Measurements from ENCODE around the gene PCED1B. TPM values are rescaled to one million over a fixed set of nuclear protein-coding genes. Genes with fewer than 3 reads are reported as not detected.

Gene PCED1B
- polyA plus RNA-seq, 1 donor (not counting 4 experiments of a cell fraction or from before 2014, with no cell fraction given), result 3.2 TPM

DNA sequence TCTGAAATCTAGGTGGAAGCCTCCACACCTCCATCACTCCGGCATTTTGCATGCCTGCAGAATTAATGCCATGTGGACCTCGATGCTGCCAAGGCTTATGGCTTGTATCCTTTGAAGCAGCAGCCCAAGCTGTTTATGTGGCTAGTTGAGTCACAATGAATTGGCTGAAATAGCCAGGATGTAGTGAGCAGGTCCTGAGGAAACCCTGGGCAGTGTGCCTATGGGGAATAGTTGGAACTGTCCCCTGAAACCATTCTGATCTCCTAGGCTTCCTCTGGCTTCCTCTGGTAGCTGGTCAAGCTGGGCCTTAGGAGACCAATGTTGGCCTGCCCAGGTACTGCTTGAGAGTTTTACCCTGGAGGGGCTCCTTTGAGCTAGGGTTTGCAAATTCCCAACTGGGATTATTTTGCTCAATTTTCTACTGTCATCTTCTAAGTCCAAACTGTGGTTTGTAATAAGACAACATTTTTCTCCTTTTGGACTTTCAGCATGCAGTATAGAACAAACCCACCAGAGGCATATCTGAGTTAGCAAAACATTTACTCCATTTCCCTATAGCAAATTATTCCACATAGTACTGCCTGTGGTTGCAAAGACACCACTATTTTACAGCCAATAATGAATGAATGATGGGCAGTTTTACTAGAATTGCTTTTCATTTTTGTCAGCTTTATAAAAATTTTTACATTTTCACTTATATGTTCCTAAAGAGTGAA lies 85.5 kb downstream of the PCED1B start:
- no peak for TF ChIP-seq EZH2 (IDR thresholded peaks at IDR 0.05; ENCODE audit: low read length)
- TF ChIP-seq CTCF (optimal IDR thresholded peaks at IDR 0.05 in 1 of 3, IDR thresholded peaks at IDR 0.05 in 1 of 3, conservative IDR thresholded peaks at IDR 0.05 in 1 of 3; ENCODE audit: extremely low read depth in 1 of 3, insufficient read depth in 2 of 3, low read length in 3 of 3), result no peak
- H3K27me3 ChIP-seq (ENCODE audit: control insufficient read depth, extremely low read depth, insufficient read depth, low read length), result no peaks in the 10 kb centered on the region
- no peaks in the 10 kb centered on the region for H3K79me2 ChIP-seq (ENCODE audit: control insufficient read depth, insufficient read depth, low read length)
- no peak overlapping the region for H3K4me2 ChIP-seq (ENCODE audit: control insufficient read depth, extremely low read depth, insufficient read depth, low read depth, low read length)
- no peaks in the 10 kb centered on the region for H3K4me1 ChIP-seq (ENCODE audit: control insufficient read depth, extremely low read depth, insufficient read depth, low read length)
- FAIRE-seq, result no peak
- no peaks in the 10 kb centered on the region for H3K9me3 ChIP-seq (ENCODE audit: control insufficient read depth, low read depth, low read length)
- H3K9ac ChIP-seq (ENCODE audit: control insufficient read depth, extremely low read depth, insufficient read depth, low read length), result no peak overlapping the region
- H3K9me1 ChIP-seq (ENCODE audit: control insufficient read depth, extremely low read depth, insufficient read depth, low read length), result no peaks in the 10 kb centered on the region
- peaks cover 0 to 3% of the 10 kb centered on the region in 2 experiments for H3K36me3 ChIP-seq (ENCODE audit: control insufficient read depth in 2 of 2, extremely low read depth in 1 of 2, insufficient read depth in 2 of 2, low read length in 2 of 2)
- no peak overlapping the region for H3K4me3 ChIP-seq (ENCODE audit: control insufficient read depth in 2 of 3, extremely low read depth in 1 of 3, insufficient read depth in 2 of 3, low read depth in 1 of 3, low read length in 3 of 3)
- dilution Hi-C loops (cut with MboI; ENCODE audit: extremely low pct_ligation_motif_present, low sequenced_read_pairs), result no loop called here
- no peak overlapping the region for H2AFZ ChIP-seq (ENCODE audit: control insufficient read depth, low read length)
- no peak overlapping the region for H3K27ac ChIP-seq (ENCODE audit: control insufficient read depth, insufficient read depth, low read length)
- H4K20me1 ChIP-seq (ENCODE audit: control insufficient read depth, extremely low read depth, insufficient read depth, low read length), result no peaks in the 10 kb centered on the region
- no peak for DNase-seq (ENCODE audit: low read depth, low spot score)

- TF ChIP-seq CTCF (optimal IDR thresholded peaks at IDR 0.05 in 1 of 3, IDR thresholded peaks at IDR 0.05 in 1 of 3, conservative IDR thresholded peaks at IDR 0.05 in 1 of 3; ENCODE audit: extremely low read depth in 1 of 3, insufficient read depth in 2 of 3, low read length in 3 of 3) (no peak), EZH2 (IDR thresholded peaks at IDR 0.05; ENCODE audit: low read length) (no peak)
- Histone ChIP-seq H3K79me2 (ENCODE audit: control insufficient read depth, insufficient read depth, low read length) (no peaks in the 10 kb centered on the region), H3K27me3 (ENCODE audit: control insufficient read depth, extremely low read depth, insufficient read depth, low read length) (no peaks in the 10 kb centered on the region), H3K9ac (ENCODE audit: control insufficient read depth, extremely low read depth, insufficient read depth, low read length) (no peak overlapping the region), H3K27ac (ENCODE audit: control insufficient read depth, insufficient read depth, low read length) (no peak overlapping the region), H4K20me1 (ENCODE audit: control insufficient read depth, extremely low read depth, insufficient read depth, low read length) (no peaks in the 10 kb centered on the region), H3K9me3 (ENCODE audit: control insufficient read depth, low read depth, low read length) (no peaks in the 10 kb centered on the region), H3K36me3 (ENCODE audit: control insufficient read depth in 2 of 2, extremely low read depth in 1 of 2, insufficient read depth in 2 of 2, low read length in 2 of 2) (peaks cover 0 to 3% of the 10 kb centered on the region in 2 experiments), H3K9me1 (ENCODE audit: control insufficient read depth, extremely low read depth, insufficient read depth, low read length) (no peaks in the 10 kb centered on the region), H3K4me1 (ENCODE audit: control insufficient read depth, extremely low read depth, insufficient read depth, low read length) (no peaks in the 10 kb centered on the region), H2AFZ (ENCODE audit: control insufficient read depth, low read length) (no peak overlapping the region), H3K4me3 (ENCODE audit: control insufficient read depth in 2 of 3, extremely low read depth in 1 of 3, insufficient read depth in 2 of 3, low read depth in 1 of 3, low read length in 3 of 3) (no peak overlapping the region), H3K4me2 (ENCODE audit: control insufficient read depth, extremely low read depth, insufficient read depth, low read depth, low read length) (no peak overlapping the region)
- DNase-seq (ENCODE audit: low read depth, low spot score), result no peak
- no peak for FAIRE-seq
- dilution Hi-C loops (cut with MboI; ENCODE audit: extremely low pct_ligation_motif_present, low sequenced_read_pairs), result no loop called here
Measured at GRCh38 chr12:47165934-47166333, 86.5 kb downstream of the PCED1B start.

Data from keratinocyte (primary cell).